Choroid plexus epithelial cell (primary cell): Measurements from ENCODE around the gene ARHGAP24.
A peak's percentile ranks its signal among the peaks of the same experiment; 100 is the strongest.

Source experiments
- DNase-seq: peaks from one replicate; pipeline ENCODE4 v3.0.0-alpha.2; 2010; ENCODE audit warnings: low read depth
- H3K4me3 ChIP-seq: 2 replicates; pipeline ENCODE4 v1.5.1; 2011; ENCODE audit warnings: low read depth, mild to moderate bottlenecking, control low read depth, low read length, moderate library complexity
- TF ChIP-seq, protein P1 (sequence below): conservative IDR thresholded peaks from 2 replicates; pipeline ENCODE4 v1.5.1; 2011; ENCODE audit warnings: low read depth, mild to moderate bottlenecking, control low read depth, inconsistent platforms, low read length, moderate library complexity

The ARHGAP24 gene

DNA sequence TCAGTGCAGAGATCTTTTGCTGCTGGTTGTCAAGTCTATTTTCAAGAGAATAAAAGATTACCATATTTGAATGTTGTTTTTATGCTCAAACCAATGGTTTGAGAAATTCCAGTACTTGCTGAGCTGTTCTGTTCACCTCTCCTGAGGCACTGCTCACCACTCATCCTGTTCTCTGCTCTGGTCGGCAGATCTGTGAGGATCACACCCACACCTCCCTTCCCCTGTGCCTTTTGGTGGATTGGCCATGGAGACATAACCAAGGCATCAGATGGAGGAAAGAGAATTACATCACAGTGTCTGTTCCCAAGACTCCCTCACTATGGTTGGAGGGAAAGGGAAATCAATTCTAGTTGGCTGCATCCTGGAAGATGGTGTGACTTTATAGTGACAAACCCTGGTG, 391.6 kb downstream of the ARHGAP24 start:
- no peak overlapping the region for H3K4me3 ChIP-seq
- peak; percentile 13 for DNase-seq
- TF ChIP-seq, protein P1, sequence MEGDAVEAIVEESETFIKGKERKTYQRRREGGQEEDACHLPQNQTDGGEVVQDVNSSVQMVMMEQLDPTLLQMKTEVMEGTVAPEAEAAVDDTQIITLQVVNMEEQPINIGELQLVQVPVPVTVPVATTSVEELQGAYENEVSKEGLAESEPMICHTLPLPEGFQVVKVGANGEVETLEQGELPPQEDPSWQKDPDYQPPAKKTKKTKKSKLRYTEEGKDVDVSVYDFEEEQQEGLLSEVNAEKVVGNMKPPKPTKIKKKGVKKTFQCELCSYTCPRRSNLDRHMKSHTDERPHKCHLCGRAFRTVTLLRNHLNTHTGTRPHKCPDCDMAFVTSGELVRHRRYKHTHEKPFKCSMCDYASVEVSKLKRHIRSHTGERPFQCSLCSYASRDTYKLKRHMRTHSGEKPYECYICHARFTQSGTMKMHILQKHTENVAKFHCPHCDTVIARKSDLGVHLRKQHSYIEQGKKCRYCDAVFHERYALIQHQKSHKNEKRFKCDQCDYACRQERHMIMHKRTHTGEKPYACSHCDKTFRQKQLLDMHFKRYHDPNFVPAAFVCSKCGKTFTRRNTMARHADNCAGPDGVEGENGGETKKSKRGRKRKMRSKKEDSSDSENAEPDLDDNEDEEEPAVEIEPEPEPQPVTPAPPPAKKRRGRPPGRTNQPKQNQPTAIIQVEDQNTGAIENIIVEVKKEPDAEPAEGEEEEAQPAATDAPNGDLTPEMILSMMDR = no peak

DNA sequence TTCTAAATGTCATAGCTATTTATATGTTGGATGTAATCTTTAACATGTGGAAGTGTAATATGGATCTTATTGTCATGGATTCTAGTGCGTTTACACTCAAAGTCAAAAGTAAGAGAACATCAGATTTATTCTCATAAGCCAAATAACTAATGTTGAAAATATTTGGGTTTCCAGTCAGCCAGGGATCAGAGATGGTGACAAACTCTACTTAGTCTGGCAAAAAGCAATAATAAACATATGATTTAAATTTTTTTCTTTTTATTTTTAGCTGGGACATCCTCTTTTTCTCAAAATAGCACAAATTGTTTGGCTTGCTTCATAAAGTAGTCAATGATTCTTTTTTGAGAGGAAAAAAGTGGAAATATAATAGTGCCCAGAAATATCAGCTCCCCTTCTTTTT, 392.3 kb downstream of the ARHGAP24 start:
- TF ChIP-seq, protein P1 = no peak
- DNase-seq = no peak
- no peak overlapping the region for H3K4me3 ChIP-seq

DNA sequence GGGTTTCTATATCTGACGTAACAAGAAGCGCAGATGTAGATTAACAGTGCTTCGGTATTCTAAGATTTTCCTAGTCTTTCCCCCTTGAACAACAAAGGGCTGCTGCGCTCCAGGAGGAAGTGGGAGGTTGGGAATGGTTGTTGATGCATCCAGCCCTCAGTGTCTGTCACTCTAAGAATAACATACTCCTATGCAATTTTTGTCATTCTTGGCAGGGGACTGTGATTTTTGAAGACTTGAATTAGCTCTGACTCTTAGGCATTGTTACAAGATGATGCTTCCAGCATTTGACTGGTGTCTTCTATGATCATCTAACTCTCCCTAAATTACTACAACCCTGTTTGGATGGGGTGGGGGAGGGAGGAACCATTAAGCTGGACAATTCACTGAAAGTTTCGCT, 394.2 kb downstream of the ARHGAP24 start:
- H3K4me3 ChIP-seq = no peak overlapping the region
- TF ChIP-seq, protein P1 = no peak
- DNase-seq = no peak

DNA sequence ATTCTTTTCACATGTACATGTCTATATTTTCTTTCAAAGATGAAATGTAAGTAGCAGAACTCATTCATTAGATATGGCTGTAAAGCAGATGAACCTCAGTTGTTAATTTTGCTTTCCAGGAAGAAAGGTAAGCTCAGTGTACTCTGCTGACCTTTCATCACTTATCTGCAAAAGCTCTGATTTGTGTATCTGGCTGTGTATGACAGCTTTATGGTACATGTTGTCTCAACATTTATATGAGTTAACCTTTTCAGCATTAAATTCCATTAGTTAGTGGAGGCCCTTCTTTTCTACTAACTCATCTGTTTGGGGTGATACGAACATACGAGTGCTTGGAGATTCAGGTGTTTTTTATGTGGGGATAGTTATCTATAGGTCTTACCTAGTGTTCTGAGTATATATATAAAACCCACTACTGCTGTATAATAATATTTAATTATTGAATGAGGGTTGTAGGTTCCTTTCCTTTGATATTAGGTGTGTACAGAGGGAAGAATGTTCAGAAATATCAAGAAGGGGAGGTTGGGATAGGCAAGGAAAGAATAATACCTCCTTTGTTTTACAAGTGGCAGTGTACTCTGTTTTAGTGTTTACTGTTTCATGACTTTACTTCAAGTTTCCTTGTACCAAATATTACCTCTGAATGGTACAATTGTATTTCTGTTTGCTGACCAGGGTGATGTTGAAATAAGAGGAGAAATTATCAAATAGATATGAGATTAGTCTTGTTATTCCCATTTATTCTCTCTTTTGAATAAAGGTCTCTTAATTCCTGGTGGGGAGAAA, 395.5 kb downstream of the ARHGAP24 start:
- DNase-seq = no peak
- TF ChIP-seq, protein P1 = no peak
- no peak overlapping the region for H3K4me3 ChIP-seq

DNA sequence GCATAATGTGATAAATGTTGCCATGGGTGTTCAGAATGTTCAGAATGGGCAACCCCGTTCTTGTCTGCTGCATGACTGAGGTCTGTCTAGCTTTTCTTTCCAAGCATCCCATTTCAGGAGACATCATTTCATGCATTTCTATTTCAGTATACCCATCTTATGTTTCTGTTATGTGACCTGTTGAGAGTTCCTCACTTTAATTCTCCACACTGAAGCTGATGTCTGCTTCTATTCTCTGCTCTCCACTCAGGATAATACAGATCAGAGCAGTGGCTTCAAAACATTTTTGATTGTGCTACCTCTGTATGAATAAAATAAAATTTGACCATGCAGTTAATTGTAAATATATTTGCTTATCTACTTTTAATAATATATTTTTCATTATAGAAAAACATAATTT, 398.6 kb downstream of the ARHGAP24 start:
- no peak overlapping the region for H3K4me3 ChIP-seq
- DNase-seq = no peak
- TF ChIP-seq, protein P1 = no peak

DNA sequence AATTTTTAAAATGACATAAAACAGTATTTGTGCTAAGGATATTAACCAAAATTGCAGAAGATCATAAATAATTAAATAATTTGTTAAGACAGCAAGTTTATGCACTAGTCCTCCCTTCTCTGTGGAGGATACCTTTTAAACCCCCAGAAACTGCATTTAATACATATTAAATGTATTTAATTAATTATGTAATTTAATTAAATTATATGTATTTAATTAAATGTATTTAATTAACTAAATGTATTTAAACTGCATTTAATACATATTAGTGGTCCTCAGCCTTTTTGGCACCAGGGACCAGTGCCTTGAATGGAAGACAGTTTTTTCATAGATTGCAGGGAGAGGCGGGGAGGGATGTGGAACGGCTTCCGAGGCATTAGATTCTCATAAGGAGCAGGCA, 404.6 kb downstream of the ARHGAP24 start:
- no peak overlapping the region for H3K4me3 ChIP-seq
- TF ChIP-seq, protein P1 = no peak
- DNase-seq = no peak

DNA sequence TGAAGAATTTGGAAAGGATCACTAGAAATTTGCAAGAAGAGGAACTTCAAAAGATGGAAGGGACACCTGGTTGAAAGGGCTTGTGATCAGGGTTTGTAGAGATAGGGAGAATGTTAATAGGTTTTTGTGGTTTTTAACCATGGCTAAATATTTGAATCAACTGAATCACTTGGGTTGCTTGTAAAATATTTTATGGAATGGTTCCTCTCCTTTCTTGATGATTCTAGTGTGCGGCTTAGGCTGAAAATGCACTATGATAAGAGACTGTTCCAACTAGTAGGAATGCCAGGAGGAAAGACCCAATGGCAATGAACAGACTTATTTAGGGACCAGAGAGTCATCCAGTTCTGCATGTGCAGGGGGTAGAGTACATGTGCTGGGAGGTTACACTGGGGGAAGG, 408.2 kb downstream of the ARHGAP24 start:
- TF ChIP-seq, protein P1 = no peak
- no peak for DNase-seq
- H3K4me3 ChIP-seq = no peak overlapping the region
